Measurements from ENCODE around the gene PTPRN2. TPM values are rescaled to one million over a fixed set of nuclear protein-coding genes. Genes with fewer than 3 reads are reported as not detected.

PTPRN2 gene
- polyA plus RNA-seq, 4 donors, result 7.2 to 9.2 (median 7.5) TPM

GRCh38 chr7:158252837-158253669 lies 334.6 kb downstream of the PTPRN2 start:
- DNase-seq (ENCODE audit: low read depth in 4 of 4, low spot score in 3 of 4), result no peak

GRCh38 chr7:158252081-158252836 lies 335.4 kb downstream of the PTPRN2 start:
- DNase-seq (ENCODE audit: low read depth in 4 of 4, low spot score in 3 of 4), result no peak

- no peak for DNase-seq (ENCODE audit: low read depth in 4 of 4, low spot score in 3 of 4)
These were observed 336.3 kb downstream of the PTPRN2 start for GRCh38 chr7:158251061-158251965.

- no peak for DNase-seq (ENCODE audit: low read depth in 4 of 4, low spot score in 3 of 4)
These were observed 337.9 kb downstream of the PTPRN2 start for GRCh38 chr7:158249692-158250091.

GRCh38 chr7:158248816-158249215 lies 338.8 kb downstream of the PTPRN2 start:
- no peak for DNase-seq (ENCODE audit: low read depth in 4 of 4, low spot score in 3 of 4)

GRCh38 chr7:158247758-158248487 lies 339.7 kb downstream of the PTPRN2 start:
- no peak for DNase-seq (ENCODE audit: low read depth in 4 of 4, low spot score in 3 of 4)

- no peak for DNase-seq (ENCODE audit: low read depth in 4 of 4, low spot score in 3 of 4)
These were observed 340.5 kb downstream of the PTPRN2 start for GRCh38 chr7:158246960-158247673.

GRCh38 chr7:158246272-158246959 lies 341.2 kb downstream of the PTPRN2 start:
- DNase-seq (ENCODE audit: low read depth in 4 of 4, low spot score in 3 of 4), result no peak

GRCh38 chr7:158245724-158246041 lies 341.9 kb downstream of the PTPRN2 start:
- DNase-seq (ENCODE audit: low read depth in 4 of 4, low spot score in 3 of 4), result no peak

- no peak for DNase-seq (ENCODE audit: low read depth in 4 of 4, low spot score in 3 of 4)
These were observed 342.5 kb downstream of the PTPRN2 start for GRCh38 chr7:158244873-158245723.

- DNase-seq (ENCODE audit: low read depth in 4 of 4, low spot score in 3 of 4), result no peak
These were observed 343.2 kb downstream of the PTPRN2 start for GRCh38 chr7:158244430-158244829.

- no peak for DNase-seq (ENCODE audit: low read depth in 4 of 4, low spot score in 3 of 4)
These were observed 345.7 kb downstream of the PTPRN2 start for GRCh38 chr7:158241919-158242318.

- DNase-seq (ENCODE audit: low read depth in 4 of 4, low spot score in 3 of 4), result no peak
These were observed 346.8 kb downstream of the PTPRN2 start for GRCh38 chr7:158240801-158241200.

GRCh38 chr7:158239290-158239981 lies 348.2 kb downstream of the PTPRN2 start:
- no peak for DNase-seq (ENCODE audit: low read depth in 4 of 4, low spot score in 3 of 4)

- DNase-seq (ENCODE audit: low read depth in 4 of 4, low spot score in 3 of 4), result no peak
These were observed 348.9 kb downstream of the PTPRN2 start for GRCh38 chr7:158238616-158239289.

GRCh38 chr7:158237672-158238335 lies 349.8 kb downstream of the PTPRN2 start:
- DNase-seq (ENCODE audit: low read depth in 4 of 4, low spot score in 3 of 4), result no peak

All from left renal pelvis (tissue), 4 donors.